T follicular helper cell (primary cell): ENCODE results near the gene PDCD1LG2.
"Not testable (repeated sequence)": the region's sequence is repeated elsewhere in the genome, so short reads cannot be mapped to it uniquely, and the experiment has no call there.

ENCODE experiments used
- DNase-seq: peaks from one replicate; pipeline ENCODE4 v3.0.0-alpha.2; 2020; ENCODE audit warnings: low read depth

PDCD1LG2 gene

GRCh38 chr9:5566054-5566618 is 55.8 kb downstream of the PDCD1LG2 start:
- DNase-seq: no peak

GRCh38 chr9:5568868-5569267 is 58.5 kb downstream of the PDCD1LG2 start:
- no peak for DNase-seq

- no peak for DNase-seq
These were observed 59.1 kb downstream of the PDCD1LG2 start for GRCh38 chr9:5569409-5569808.

GRCh38 chr9:5569891-5570290 is 59.6 kb downstream of the PDCD1LG2 start:
- DNase-seq: no peak

- DNase-seq: no peak
These were observed 61.4 kb downstream of the PDCD1LG2 start for GRCh38 chr9:5571629-5572232.

GRCh38 chr9:5574097-5574496 is 63.8 kb downstream of the PDCD1LG2 start:
- DNase-seq: no peak

GRCh38 chr9:5575000-5575399 is 64.7 kb downstream of the PDCD1LG2 start:
- no peak for DNase-seq

- no peak for DNase-seq
These were observed 66.9 kb downstream of the PDCD1LG2 start for GRCh38 chr9:5577225-5577624.

GRCh38 chr9:5578018-5578697 is 67.8 kb downstream of the PDCD1LG2 start:
- no peak for DNase-seq

- no peak for DNase-seq
These were observed 68.4 kb downstream of the PDCD1LG2 start for GRCh38 chr9:5578698-5579085.

GRCh38 chr9:5579881-5580280 is 69.5 kb downstream of the PDCD1LG2 start:
- no peak for DNase-seq

- no peak for DNase-seq
These were observed 70.3 kb downstream of the PDCD1LG2 start for GRCh38 chr9:5580650-5581049.

- not testable (repeated sequence) for DNase-seq
These were observed 71.4 kb downstream of the PDCD1LG2 start for GRCh38 chr9:5581706-5582105.

- peak; percentile 21 for DNase-seq
These were observed 72.5 kb downstream of the PDCD1LG2 start for GRCh38 chr9:5582835-5583195.

GRCh38 chr9:5586391-5586802 is 76.1 kb downstream of the PDCD1LG2 start:
- DNase-seq: no peak

GRCh38 chr9:5587024-5587423 is 76.7 kb downstream of the PDCD1LG2 start:
- DNase-seq: no peak

GRCh38 chr9:5592231-5592630 is 81.9 kb downstream of the PDCD1LG2 start:
- no peak for DNase-seq

- DNase-seq: no peak
These were observed 82.6 kb downstream of the PDCD1LG2 start for GRCh38 chr9:5592904-5593303.

- no peak for DNase-seq
These were observed 83.6 kb downstream of the PDCD1LG2 start for GRCh38 chr9:5593904-5594303.

- DNase-seq: no peak
These were observed 85.8 kb downstream of the PDCD1LG2 start for GRCh38 chr9:5596173-5596572.

- DNase-seq: no peak
These were observed 98.2 kb downstream of the PDCD1LG2 start for GRCh38 chr9:5608298-5609225.

GRCh38 chr9:5609226-5609596 is 98.9 kb downstream of the PDCD1LG2 start:
- DNase-seq: no peak

- DNase-seq: no peak
These were observed 100.2 kb downstream of the PDCD1LG2 start for GRCh38 chr9:5610491-5610890.
